ENCODE results near the gene EEF2KMT.
"Not testable (repeated sequence)": the region's sequence is repeated elsewhere in the genome, so short reads cannot be mapped to it uniquely, and the experiment has no call there.

EEF2KMT gene

GRCh38 chr16:5097470-5098220, at the start of gene EEF2KMT:
Gene EEF2KMT, minus strand, starts transcription at chr16:5097795. Its CDS starts 56 bp downstream, at chr16:5097739.
- DNase-seq (ENCODE audit: low spot score): peak; percentile 97

- DNase-seq (ENCODE audit: low spot score): not testable (repeated sequence)
These were observed 47.0 kb upstream of the EEF2KMT start for GRCh38 chr16:5144621-5144956.

- DNase-seq (ENCODE audit: low spot score): no peak
These were observed 46.4 kb upstream of the EEF2KMT start for GRCh38 chr16:5143761-5144620.

- not testable (repeated sequence) for DNase-seq (ENCODE audit: low spot score)
These were observed 42.6 kb upstream of the EEF2KMT start for GRCh38 chr16:5140151-5140550.

- DNase-seq (ENCODE audit: low spot score): not testable (repeated sequence)
These were observed 37.3 kb upstream of the EEF2KMT start for GRCh38 chr16:5134739-5135452.

GRCh38 chr16:5132915-5133600, 35.5 kb upstream of the EEF2KMT start:
- DNase-seq (ENCODE audit: low spot score): not testable (repeated sequence)

- not testable (repeated sequence) for DNase-seq (ENCODE audit: low spot score)
These were observed 33.9 kb upstream of the EEF2KMT start for GRCh38 chr16:5131467-5132004.

GRCh38 chr16:5117300-5118087, 19.9 kb upstream of the EEF2KMT start:
- peak; percentile 66 for DNase-seq (ENCODE audit: low spot score)

- not testable (repeated sequence) for DNase-seq (ENCODE audit: low spot score)
These were observed 19.2 kb upstream of the EEF2KMT start for GRCh38 chr16:5116780-5117295.

- DNase-seq (ENCODE audit: low spot score): not testable (repeated sequence)
These were observed 13.3 kb upstream of the EEF2KMT start for GRCh38 chr16:5110933-5111332.

- DNase-seq (ENCODE audit: low spot score): no peak
These were observed 11.0 kb upstream of the EEF2KMT start for GRCh38 chr16:5108505-5109158.

- not testable (repeated sequence) for DNase-seq (ENCODE audit: low spot score)
These were observed 7.4 kb upstream of the EEF2KMT start for GRCh38 chr16:5105039-5105438.

- DNase-seq (ENCODE audit: low spot score): not testable (repeated sequence)
These were observed 5.9 kb upstream of the EEF2KMT start for GRCh38 chr16:5103296-5104032.

GRCh38 chr16:5099174-5099573, 1.6 kb upstream of the EEF2KMT start:
- DNase-seq (ENCODE audit: low spot score): not testable (repeated sequence)

- peak; percentile 76 for DNase-seq (ENCODE audit: low spot score)
These were observed 895 bp upstream of the EEF2KMT start for GRCh38 chr16:5098221-5099159.

- peak; percentile 5 for DNase-seq (ENCODE audit: low spot score)
These were observed 530 bp downstream of the EEF2KMT start for GRCh38 chr16:5097061-5097469.

GRCh38 chr16:5096437-5097060, 1.0 kb downstream of the EEF2KMT start:
- DNase-seq (ENCODE audit: low spot score): not testable (repeated sequence)

Measured in hematopoietic multipotent progenitor cell treated with erythropoietin and hydrocortisone succinate and interleukin-3 and kit ligand, for 17 days (in vitro differentiated cells).